HepG2 (cell line): ENCODE data around the gene ZSWIM8. TPM values are rescaled to one million over a fixed set of nuclear protein-coding genes. Genes with fewer than 3 reads are reported as not detected.
A peak's percentile ranks its signal among the peaks of the same experiment; 100 is the strongest.

Experiments
- CHD2 ChIP-seq: IDR thresholded peaks from 2 replicates; pipeline ENCODE4 v1.6.1; 2011; ENCODE audit warnings: low read depth, low read length, improper control_type of control experiment
- GABPA ChIP-seq, 2 experiments: IDR thresholded peaks; 2 replicates each; pipeline ENCODE4 v1.6.1; 2011 to 2016; ENCODE audit warnings: low read depth in 2 of 2, low read length in 1 of 2, missing biosample characterization in 1 of 2, missing genetic modification characterization in 1 of 2
- GATAD1 ChIP-seq: IDR thresholded peaks from 2 replicates; pipeline ENCODE4 v1.6.1; 2016; ENCODE audit warnings: missing genetic modification reagents, missing compliant biosample characterization
- KLF12 ChIP-seq: sonication (generic); formaldehyde crosslinking; IDR thresholded peaks from 2 replicates; pipeline ENCODE4 v1.4.0; 2020; ENCODE audit warnings: missing genetic modification reagents, borderline replicate concordance
- POLR2G ChIP-seq: fragments of 200-400 bp; formaldehyde crosslinking; IDR thresholded peaks from 2 replicates; pipeline ENCODE4 v1.6.1; 2018; ENCODE audit warnings: mild to moderate bottlenecking, low read depth, low read length, moderate library complexity
- REST ChIP-seq, 2 experiments: IDR thresholded peaks; 2 replicates each; pipeline ENCODE4 v1.6.1; 2011 to 2012; ENCODE audit warnings: low read length in 2 of 2, borderline replicate concordance in 1 of 2, low read depth in 1 of 2, mild to moderate bottlenecking in 1 of 2, moderate library complexity in 1 of 2
- SNAPC4 ChIP-seq: sonication (generic); formaldehyde crosslinking; IDR thresholded peaks from 2 replicates; pipeline ENCODE4 v1.4.0; 2020; ENCODE audit warnings: mild to moderate bottlenecking, missing genetic modification reagents
- TAF15 ChIP-seq: fragments of 200-400 bp; formaldehyde crosslinking; IDR thresholded peaks from one replicate; pipeline ENCODE4 v1.6.1; 2018; ENCODE audit warnings: mild to moderate bottlenecking, low read depth, low read length; ENCODE audit not compliant: poor library complexity, severe bottlenecking
- TRAFD1 ChIP-seq: sonication (generic); formaldehyde crosslinking; IDR thresholded peaks from 2 replicates; pipeline ENCODE4 v1.5.1; 2020; ENCODE audit warnings: missing genetic modification reagents, mild to moderate bottlenecking, borderline replicate concordance
- ZFP37 ChIP-seq: sonication (generic); formaldehyde crosslinking; IDR thresholded peaks from 2 replicates; pipeline ENCODE4 v1.4.0; 2020; ENCODE audit warnings: missing genetic modification reagents, borderline replicate concordance
- ZKSCAN5 ChIP-seq: sonication (generic); formaldehyde crosslinking; IDR thresholded peaks from 2 replicates; pipeline ENCODE4 v1.5.1; 2020; ENCODE audit warnings: mild to moderate bottlenecking, missing genetic modification reagents
- ZMYM2 ChIP-seq: sonication (generic); formaldehyde crosslinking; IDR thresholded peaks from 2 replicates; pipeline ENCODE4 v1.8.0; 2022; ENCODE audit warnings: mild to moderate bottlenecking, missing genetic modification reagents
- ZNF264 ChIP-seq: sonication (generic); formaldehyde crosslinking; IDR thresholded peaks from 2 replicates; pipeline ENCODE4 v1.4.0; 2020; ENCODE audit warnings: missing genetic modification reagents
- ZSCAN9 ChIP-seq: IDR thresholded peaks from 2 replicates; pipeline ENCODE4 v1.6.1; 2016; ENCODE audit warnings: borderline replicate concordance
- ZUFSP ChIP-seq: sonication (generic); formaldehyde crosslinking; IDR thresholded peaks from 2 replicates; pipeline ENCODE4 v1.9.0; 2021; ENCODE audit warnings: missing genetic modification reagents, mild to moderate bottlenecking, borderline replicate concordance
- polyA plus RNA-seq, 8 experiments: library from polyadenylated mRNA; depleted of rRNA in 3 of 8; stranded (reverse) in 7 of 8; unstranded in 1 of 8; fragments of >200 nt; fragmentation: Illumina TruSeq in 4 of 8; extraction: Trizol in 4 of 8; gene quantifications; 2 replicates each; pipeline versions ENCODE4 v1.2.1 to v1.2.3, GENCODE V29; 2011 to 2016; ENCODE audit warnings: low read depth in 4 of 8, missing spikeins in 1 of 8, mixed read lengths in 1 of 8; ENCODE audit not compliant: insufficient read depth in 1 of 8
- total RNA-seq, 5 experiments: library from RNA; depleted of rRNA; stranded (reverse); fragments of >200 nt; fragmentation: Illumina TruSeq; extraction: Trizol; gene quantifications; 2 replicates each; pipeline ENCODE4 v1.2.3, GENCODE V29; 2016; ENCODE audit warnings: low read depth in 1 of 5

Gene ZSWIM8
- total and polyA plus RNA-seq, 2 of the 13 experiments (the other 11 are each of a cell fraction or from before 2014, with no cell fraction given) = 39.9 to 98.2 TPM

- TF ChIP-seq ZKSCAN5 (CRISPR knock-in tag) (no peak), REST (IDR thresholded peaks at IDR 0.05; ENCODE audit: borderline replicate concordance in 1 of 2, low read depth in 1 of 2, low read length in 2 of 2) (peak in 1 of 2 experiments; percentile 67; a peak in 1 of 4 replicates), ZMYM2 (no peak), TRAFD1 (CRISPR knock-in tag) (no peak), KLF12 (CRISPR knock-in tag) (no peak), CHD2 (no peak), ZUFSP (no peak), GABPA (IDR thresholded peaks at IDR 0.05; ENCODE audit: low read depth, low read length) (peak; percentile 23; the same call in 1 of the 2 replicates), GABPA (CRISPR knock-in tag; IDR thresholded peaks at IDR 0.05; ENCODE audit: low read depth) (peak; percentile 79), ZNF264 (CRISPR knock-in tag) (0 out of 2 replicates have a peak, but pooled peaks have one; percentile 36), TAF15 (peak; percentile 80), POLR2G (peak; percentile 93), SNAPC4 (CRISPR knock-in tag) (no peak), ZFP37 (no peak), ZSCAN9 (CRISPR knock-in tag) (peak; percentile 42; the same call in 1 of the 2 replicates), GATAD1 (peak; percentile 98)
Observed at GRCh38 chr10:73781879-73782748, 3.3 kb upstream of the ZSWIM8 start, which contains the start of gene CHCHD1 (continued).
